Lower leg skin (tissue), 3 donors: Measurements from ENCODE around the gene SLIT3.

Experiments used
- CTCF ChIP-seq, 3 donors: fragments of 450-650 bp; IDR thresholded peaks; one replicate each; pipeline ENCODE4 v1.5.1; 2016; ENCODE audit warnings: antibody characterized with exemption in 3 of 3, mild to moderate bottlenecking in 3 of 3, moderate library complexity in 2 of 3
- POLR2A ChIP-seq, 2 donors: fragments of 450-650 bp; IDR thresholded peaks; one replicate each; pipeline ENCODE4 v1.6.1; 2016 to 2017; ENCODE audit warnings: antibody characterized with exemption in 2 of 2, mild to moderate bottlenecking in 1 of 2, moderate library complexity in 1 of 2

DNA sequence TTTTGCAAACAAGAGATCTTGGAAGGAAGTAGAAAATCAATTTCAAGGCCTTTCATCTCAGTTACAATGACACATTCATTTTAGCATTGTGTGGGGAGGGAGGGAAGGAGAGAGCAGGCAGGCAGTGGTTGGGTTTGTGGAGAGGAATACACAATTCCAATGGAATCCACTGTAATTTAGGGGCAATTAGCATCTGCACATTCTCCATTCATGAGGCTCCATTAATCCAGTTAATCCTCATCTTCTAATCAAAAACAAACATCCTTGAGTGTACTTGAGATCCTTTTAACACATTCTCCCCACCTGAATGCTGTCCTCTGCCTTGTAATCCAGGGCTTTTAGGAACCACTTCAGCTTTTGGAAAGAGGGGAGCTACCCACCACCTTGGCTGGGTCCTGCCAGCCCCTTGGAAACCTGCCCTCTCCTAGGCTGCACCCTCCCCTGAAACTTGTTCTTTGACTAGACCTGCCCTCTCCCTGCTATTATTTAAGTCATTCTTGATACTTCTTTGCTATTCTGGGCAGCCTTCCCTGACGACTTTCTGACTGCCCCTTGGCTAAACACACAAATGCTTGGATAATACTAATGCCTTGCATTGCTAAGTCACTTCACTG is 271.2 kb downstream of the SLIT3 start:
- TF ChIP-seq POLR2A (IDR thresholded peaks at IDR 0.05) (no peak), CTCF (IDR thresholded peaks at IDR 0.05) (no peak)
